Esophagus muscularis mucosa (tissue), 4 donors: ENCODE data around the gene ARHGAP15. TPM values are rescaled to one million over a fixed set of nuclear protein-coding genes. Genes with fewer than 3 reads are reported as not detected.

Experiments
- DNase-seq: peaks from one replicate; pipeline ENCODE4 v3.0.0-alpha.2; 2017; ENCODE audit errors: extremely low spot score
- H3K27ac ChIP-seq, 4 donors: fragments of 200-600 bp; sonication (generic); replicated peaks in 1 of 4; 1 replicate in 3 of 4; 2 replicates in 1 of 4; pipeline ENCODE4 v1.5.1; 2016 to 2019; ENCODE audit warnings: mild to moderate bottlenecking in 1 of 4
- H3K27me3 ChIP-seq, 4 donors: fragments of 200-600 bp; sonication (generic); one replicate each; pipeline versions ENCODE4 v1.5.1 to v1.6.0; 2016 to 2019
- H3K36me3 ChIP-seq, 4 donors: fragments of 200-600 bp; sonication (generic); one replicate each; pipeline ENCODE4 v1.5.1; 2016 to 2019
- H3K4me1 ChIP-seq, 4 donors: fragments of 200-600 bp; sonication (generic); one replicate each; pipeline ENCODE4 v1.5.1; 2016 to 2019
- H3K4me3 ChIP-seq, 4 donors: fragments of 200-600 bp; sonication (generic); 1 replicate in 2 of 4; 2 replicates in 2 of 4; pipeline ENCODE4 v1.5.1; 2016 to 2019; ENCODE audit warnings: mild to moderate bottlenecking in 4 of 4, moderate library complexity in 1 of 4
- H3K9me3 ChIP-seq, 4 donors: fragments of 200-600 bp; sonication (generic); 1 replicate in 3 of 4; 2 replicates in 1 of 4; pipeline ENCODE4 v1.5.1; 2016 to 2019
- CTCF ChIP-seq, 3 experiments: fragments of 200-600 bp in 2 of 3; fragments of 450-650 bp in 1 of 3; sonication (generic) in 2 of 3; IDR thresholded peaks; one replicate each; pipeline ENCODE4 v1.5.1; 2017 to 2019; ENCODE audit warnings: antibody characterized with exemption in 3 of 3, mild to moderate bottlenecking in 2 of 3, moderate library complexity in 1 of 3
- EP300 ChIP-seq: sonication (generic); formaldehyde crosslinking; IDR thresholded peaks from one replicate; pipeline ENCODE4 v1.6.1; 2017; ENCODE audit warnings: antibody characterized with exemption
- POLR2A ChIP-seq: fragments of 450-650 bp; IDR thresholded peaks from one replicate; pipeline ENCODE4 v1.6.1; 2017; ENCODE audit warnings: antibody characterized with exemption, moderate library complexity, mild to moderate bottlenecking, low read depth
- POLR2AphosphoS5 ChIP-seq, 2 donors: sonication (generic); formaldehyde crosslinking; IDR thresholded peaks; one replicate each; pipeline ENCODE4 v1.6.1; 2017; ENCODE audit warnings: antibody characterized with exemption in 2 of 2
- WGBS: methylation state at CpG from one replicate; pipeline ENCODE4 v1.1.5; 2018; 5-methylcytosine and 5-hydroxymethylcytosine counted together
- intact Hi-C: fragments of 100-400 bp; cut with DNase I; formaldehyde crosslinking; loops from one replicate; pipeline ENCODE4 v1.15.1; 2023
- total RNA-seq, 4 donors: library from RNA; depleted of rRNA; stranded (reverse); fragments of >200 nt; gene quantifications; one replicate each; pipeline versions ENCODE4 v1.1.0 to v1.2.1, GENCODE V29; 2016

ARHGAP15 gene
- total RNA-seq, 4 donors from 2014 or later, result 5.4 to 13.3 (median 7.1) TPM

GRCh38 chr2:143468341-143468888 lies 339.2 kb downstream of the ARHGAP15 start:
- no peaks in the 10 kb centered on the region for H3K27me3 ChIP-seq
- no peaks in the 10 kb centered on the region for H3K4me1 ChIP-seq
- H3K27ac ChIP-seq, result no peak overlapping the region
- TF ChIP-seq POLR2AphosphoS5 (IDR thresholded peaks at IDR 0.05), result no peak
- no peak for TF ChIP-seq CTCF (IDR thresholded peaks at IDR 0.05)
- TF ChIP-seq EP300, result no peak
- TF ChIP-seq POLR2A, result no peak
- DNase-seq, result no peak
- H3K4me3 ChIP-seq, result no peak overlapping the region
- H3K36me3 ChIP-seq, result no peaks in the 10 kb centered on the region
- intact Hi-C loops, result no loop called here
- H3K9me3 ChIP-seq, result no peaks in the 10 kb centered on the region

DNA sequence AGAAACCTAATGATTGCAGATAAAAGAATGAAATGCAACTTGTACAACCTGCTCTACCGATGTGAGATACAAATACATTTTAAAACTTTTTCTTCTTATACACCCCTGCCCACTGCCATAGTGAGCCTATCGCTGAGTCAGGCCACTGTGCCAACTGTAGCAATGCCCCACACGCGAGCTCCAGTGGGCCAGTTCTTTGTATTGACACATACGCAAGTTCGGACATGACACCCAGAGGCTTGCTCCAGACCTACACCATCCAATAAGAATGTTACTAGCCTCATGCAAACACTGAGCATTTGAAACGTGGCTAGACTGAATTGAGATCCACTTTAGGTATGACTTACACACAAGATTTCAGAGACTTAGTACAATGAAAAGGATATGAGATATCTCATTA lies 340.1 kb downstream of the ARHGAP15 start:
- intact Hi-C loops, result no loop called here
- no peaks in the 10 kb centered on the region for H3K36me3 ChIP-seq
- no peaks in the 10 kb centered on the region for H3K4me1 ChIP-seq
- H3K4me3 ChIP-seq, result no peak overlapping the region
- no peaks in the 10 kb centered on the region for H3K9me3 ChIP-seq
- no peak for DNase-seq
- no peak overlapping the region for H3K27ac ChIP-seq
- TF ChIP-seq POLR2A, result no peak
- TF ChIP-seq CTCF (IDR thresholded peaks at IDR 0.05), result no peak
- TF ChIP-seq POLR2AphosphoS5 (IDR thresholded peaks at IDR 0.05), result no peak
- no peak for TF ChIP-seq EP300
- WGBS, result 87% methylated on average over 7 of the region's 7 CpGs
- no peaks in the 10 kb centered on the region for H3K27me3 ChIP-seq

DNA sequence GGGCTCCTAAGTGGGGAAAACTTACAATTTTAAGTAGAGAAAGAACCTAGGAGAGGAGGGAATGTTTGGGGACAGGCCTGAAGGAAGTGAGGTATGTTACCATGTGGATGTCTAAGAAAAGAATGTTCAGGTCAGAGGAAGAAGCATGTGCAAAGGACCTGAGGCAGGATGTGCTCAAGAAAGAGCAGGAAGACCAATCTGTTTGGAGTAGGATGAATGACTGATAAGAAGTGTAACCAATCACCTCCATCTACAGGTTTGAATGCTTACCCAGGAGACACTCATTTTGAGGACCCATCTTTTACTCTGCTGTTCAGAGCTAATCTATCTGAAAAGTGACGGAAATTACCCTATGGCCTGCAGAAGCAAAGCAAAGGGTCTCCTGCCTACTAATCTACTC lies 342.3 kb downstream of the ARHGAP15 start:
- H3K36me3 ChIP-seq, result no peaks in the 10 kb centered on the region
- no peaks in the 10 kb centered on the region for H3K9me3 ChIP-seq
- H3K27ac ChIP-seq, result no peak overlapping the region
- no peak for DNase-seq
- intact Hi-C loops, result no loop called here
- 95% methylated on average over 1 of the region's 1 CpG for WGBS
- H3K4me1 ChIP-seq, result peaks cover 0 to 10% (median 3%) of the 10 kb centered on the region in 4 donors
- no peaks in the 10 kb centered on the region for H3K27me3 ChIP-seq
- TF ChIP-seq CTCF (IDR thresholded peaks at IDR 0.05) (no peak), POLR2AphosphoS5 (IDR thresholded peaks at IDR 0.05) (no peak), POLR2A (no peak), EP300 (no peak)
- no peak overlapping the region for H3K4me3 ChIP-seq

- Histone ChIP-seq H3K4me1 (peaks cover 0 to 10% (median 3%) of the 10 kb centered on the region in 4 donors), H3K4me3 (no peak overlapping the region), H3K36me3 (no peaks in the 10 kb centered on the region), H3K9me3 (no peaks in the 10 kb centered on the region), H3K27ac (peak overlapping the region in 3 of 4 donors; percentile 11 to 40 (median 14)), H3K27me3 (no peaks in the 10 kb centered on the region)
- WGBS, result 55% methylated on average over 3 of the region's 3 CpGs
- no peak for DNase-seq
- intact Hi-C loops, result no loop called here
- TF ChIP-seq POLR2A (no peak), CTCF (IDR thresholded peaks at IDR 0.05) (no peak), EP300 (no peak), POLR2AphosphoS5 (IDR thresholded peaks at IDR 0.05) (no peak)
Measured at GRCh38 chr2:143473216-143473615, 344.0 kb downstream of the ARHGAP15 start.

GRCh38 chr2:143473820-143474219 lies 344.6 kb downstream of the ARHGAP15 start:
- no peak for TF ChIP-seq CTCF (IDR thresholded peaks at IDR 0.05)
- TF ChIP-seq POLR2A, result no peak
- WGBS, result 83% methylated on average over 3 of the region's 3 CpGs

More at GRCh38 chr2:143473820-143474219, 344.6 kb downstream of the ARHGAP15 start:
- Histone ChIP-seq H3K27ac (peak overlapping the region; percentile 11 to 40 (median 20)), H3K36me3 (no peaks in the 10 kb centered on the region), H3K4me1 (peaks cover 0 to 10% (median 3%) of the 10 kb centered on the region in 4 donors), H3K4me3 (no peak overlapping the region), H3K27me3 (no peaks in the 10 kb centered on the region), H3K9me3 (no peaks in the 10 kb centered on the region)
- DNase-seq, result no peak
- intact Hi-C loops, result no loop called here
